GM23248 (cell line): ENCODE data around the gene ZNF668.

Experiments
- EZH2 ChIP-seq: fragments of 200-600 bp; sonication (generic); IDR thresholded peaks from 2 replicates; pipeline ENCODE4 v1.6.1; 2018; ENCODE audit warnings: antibody characterized with exemption, mild to moderate bottlenecking; ENCODE audit not compliant: insufficient read depth, poor library complexity, severe bottlenecking
- EZH2phosphoT487 ChIP-seq: fragments of 200-600 bp; sonication (generic); IDR thresholded peaks from 2 replicates; pipeline ENCODE4 v1.6.1; 2018; ENCODE audit warnings: antibody characterized with exemption, moderate library complexity, mild to moderate bottlenecking, low read depth; ENCODE audit not compliant: insufficient read depth

GRCh38 chr16:31108794-31109558, 34.9 kb upstream of the ZNF668 start:
- TF ChIP-seq EZH2 = no peak
- TF ChIP-seq EZH2phosphoT487 = no peak
